Measurements from ENCODE around the gene HOXB5. TPM values are rescaled to one million over a fixed set of nuclear protein-coding genes. Genes with fewer than 3 reads are reported as not detected.

HOXB5 gene
- total RNA-seq, 1 donor from 2014 or later: not detected

DNA sequence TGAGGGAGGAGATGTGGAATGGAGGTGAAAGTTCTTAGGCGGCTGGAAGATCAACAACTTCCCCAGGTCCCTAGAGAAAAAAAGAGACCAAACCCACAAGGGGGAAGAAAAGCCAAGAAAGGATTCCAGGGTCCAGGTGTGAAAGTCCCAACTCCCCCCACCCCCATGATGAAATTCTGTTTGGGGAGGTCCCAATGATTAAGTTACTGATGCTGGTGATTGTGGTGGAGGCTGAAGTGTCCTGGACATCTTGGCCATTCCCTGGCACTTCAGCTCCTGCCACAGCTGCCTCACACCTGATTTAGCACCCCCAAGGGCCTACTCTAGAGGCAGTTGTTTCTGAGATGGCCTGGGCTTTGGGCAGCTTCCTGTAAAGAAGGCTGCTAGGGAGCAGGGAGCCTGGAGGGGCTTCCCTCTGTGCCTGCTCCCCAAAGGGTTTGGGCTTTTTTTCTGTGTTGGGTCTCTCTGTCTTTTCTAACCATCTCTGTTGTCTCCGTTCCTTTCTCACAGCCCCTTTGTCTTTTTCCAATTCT is 28.5 kb downstream of the HOXB5 start:
- Histone ChIP-seq H3K4me2 (ENCODE audit: low read length) (peak overlapping the region; percentile 86), H3K36me3 (ENCODE audit: insufficient read depth, low read length) (no peaks in the 10 kb centered on the region), H3K27me3 (ENCODE audit: insufficient read depth, low read length) (peaks cover 85% of the 10 kb centered on the region), H3K4me3 (ENCODE audit: insufficient read depth, low read depth, low read length) (peak overlapping the region; percentile 34), H3K79me2 (ENCODE audit: insufficient read depth, low read length) (peaks cover 94% of the 10 kb centered on the region), H4K20me1 (ENCODE audit: insufficient read depth, low read length) (peaks cover 9% of the 10 kb centered on the region), H3K4me1 (ENCODE audit: insufficient read depth, low read length) (peaks cover 23% of the 10 kb centered on the region), H3K27ac (ENCODE audit: low read depth, low read length) (peak overlapping the region; percentile 65), H3K9me3 (ENCODE audit: insufficient read depth, low read depth, low read length) (no peaks in the 10 kb centered on the region), H2AFZ (ENCODE audit: low read depth, low read length) (no peak overlapping the region), H3K9ac (ENCODE audit: low read length) (peak overlapping the region; percentile 76)
- no peaks in the 10 kb centered on the region for H3K4me1 Mint-ChIP-seq (ENCODE audit: low read depth, unreplicated experiment)
- no peaks in the 10 kb centered on the region for H3K36me3 Mint-ChIP-seq (ENCODE audit: low read depth, unreplicated experiment)
- TF ChIP-seq, protein P1, sequence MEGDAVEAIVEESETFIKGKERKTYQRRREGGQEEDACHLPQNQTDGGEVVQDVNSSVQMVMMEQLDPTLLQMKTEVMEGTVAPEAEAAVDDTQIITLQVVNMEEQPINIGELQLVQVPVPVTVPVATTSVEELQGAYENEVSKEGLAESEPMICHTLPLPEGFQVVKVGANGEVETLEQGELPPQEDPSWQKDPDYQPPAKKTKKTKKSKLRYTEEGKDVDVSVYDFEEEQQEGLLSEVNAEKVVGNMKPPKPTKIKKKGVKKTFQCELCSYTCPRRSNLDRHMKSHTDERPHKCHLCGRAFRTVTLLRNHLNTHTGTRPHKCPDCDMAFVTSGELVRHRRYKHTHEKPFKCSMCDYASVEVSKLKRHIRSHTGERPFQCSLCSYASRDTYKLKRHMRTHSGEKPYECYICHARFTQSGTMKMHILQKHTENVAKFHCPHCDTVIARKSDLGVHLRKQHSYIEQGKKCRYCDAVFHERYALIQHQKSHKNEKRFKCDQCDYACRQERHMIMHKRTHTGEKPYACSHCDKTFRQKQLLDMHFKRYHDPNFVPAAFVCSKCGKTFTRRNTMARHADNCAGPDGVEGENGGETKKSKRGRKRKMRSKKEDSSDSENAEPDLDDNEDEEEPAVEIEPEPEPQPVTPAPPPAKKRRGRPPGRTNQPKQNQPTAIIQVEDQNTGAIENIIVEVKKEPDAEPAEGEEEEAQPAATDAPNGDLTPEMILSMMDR (IDR thresholded peaks at IDR 0.05; ENCODE audit: insufficient read depth, low read depth, low read length): no peak
- TF ChIP-seq EZH2 (IDR thresholded peaks at IDR 0.05; ENCODE audit: insufficient read depth, low read length): no peak
- no peak for FAIRE-seq
- peaks cover 20% of the 10 kb centered on the region for H3K9me3 Mint-ChIP-seq (ENCODE audit: unreplicated experiment)
- peaks cover 38% of the 10 kb centered on the region for H3K27me3 Mint-ChIP-seq (ENCODE audit: low read depth, unreplicated experiment)
- no peak overlapping the region for H3K27ac Mint-ChIP-seq (ENCODE audit: unreplicated experiment)
- no peak for DNase-seq (ENCODE audit: low read depth)
- H3K4me3 Mint-ChIP-seq (ENCODE audit: unreplicated experiment): no peak overlapping the region

DNA sequence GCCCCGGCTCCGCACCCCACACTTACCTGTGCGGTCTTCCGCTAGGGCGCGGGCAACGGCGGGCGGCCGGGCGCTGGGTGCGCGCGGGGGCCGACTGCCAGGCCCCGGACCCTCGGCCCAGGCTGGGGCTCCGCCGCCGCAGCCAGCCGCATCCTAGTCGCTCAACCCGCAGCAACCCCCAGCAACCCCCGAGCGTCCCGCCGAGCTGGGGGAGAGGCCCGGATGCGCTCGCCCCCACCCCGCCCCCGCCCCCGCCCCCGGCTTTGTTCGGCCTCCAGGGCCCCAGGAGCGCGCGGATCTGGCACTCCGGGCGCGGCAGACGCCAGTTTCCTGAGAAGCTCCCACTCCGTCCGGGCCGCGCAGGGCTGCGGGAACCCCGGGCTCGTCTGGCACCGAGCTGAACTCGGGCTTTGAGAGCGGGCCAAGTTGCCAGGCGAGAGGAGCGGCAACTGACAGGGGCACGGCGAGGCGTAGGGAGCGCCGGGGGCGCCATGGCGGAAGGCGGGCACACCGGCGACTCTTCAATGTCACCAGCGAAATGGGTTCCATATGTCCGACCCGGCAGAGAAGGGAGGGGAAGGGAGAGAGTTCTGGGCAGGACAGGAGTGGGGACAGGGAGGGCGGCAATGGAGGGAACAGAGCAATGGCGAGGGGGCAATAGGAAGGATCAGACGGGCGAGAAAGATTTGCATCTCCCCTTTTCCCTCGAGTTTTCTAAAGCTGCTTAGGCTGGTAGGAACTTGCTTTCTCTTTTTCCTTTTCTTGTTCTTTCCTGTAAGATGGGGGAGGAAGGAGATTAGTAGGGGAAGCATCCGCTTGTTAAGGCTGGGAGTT is 29.2 kb downstream of the HOXB5 start:
- no peaks in the 10 kb centered on the region for H3K4me1 Mint-ChIP-seq (ENCODE audit: low read depth, unreplicated experiment)
- H3K9ac ChIP-seq (ENCODE audit: low read length): peak overlapping the region; percentile 79
- H3K9me3 ChIP-seq (ENCODE audit: insufficient read depth, low read depth, low read length): no peaks in the 10 kb centered on the region
- no peaks in the 10 kb centered on the region for H3K36me3 ChIP-seq (ENCODE audit: insufficient read depth, low read length)
- DNase-seq (ENCODE audit: low read depth) (no peak), FAIRE-seq (no peak)
- peaks cover 85% of the 10 kb centered on the region for H3K27me3 ChIP-seq (ENCODE audit: insufficient read depth, low read length)
- peaks cover 45% of the 10 kb centered on the region for H3K27me3 Mint-ChIP-seq (ENCODE audit: low read depth, unreplicated experiment)
- H3K9me3 Mint-ChIP-seq (ENCODE audit: unreplicated experiment): peaks cover 20% of the 10 kb centered on the region
- H3K27ac Mint-ChIP-seq (ENCODE audit: unreplicated experiment): no peak overlapping the region
- no peaks in the 10 kb centered on the region for H3K36me3 Mint-ChIP-seq (ENCODE audit: low read depth, unreplicated experiment)
- no peak overlapping the region for H3K4me3 Mint-ChIP-seq (ENCODE audit: unreplicated experiment)
- peaks cover 24% of the 10 kb centered on the region for H3K4me1 ChIP-seq (ENCODE audit: insufficient read depth, low read length)
- TF ChIP-seq, protein P1 (IDR thresholded peaks at IDR 0.05; ENCODE audit: insufficient read depth, low read depth, low read length): no peak
- no peak for TF ChIP-seq EZH2 (IDR thresholded peaks at IDR 0.05; ENCODE audit: insufficient read depth, low read length)
- peak overlapping the region; percentile 65 for H3K27ac ChIP-seq (ENCODE audit: low read depth, low read length)
- peaks cover 94% of the 10 kb centered on the region for H3K79me2 ChIP-seq (ENCODE audit: insufficient read depth, low read length)
- H2AFZ ChIP-seq (ENCODE audit: low read depth, low read length): no peak overlapping the region
- H3K4me2 ChIP-seq (ENCODE audit: low read length): peak overlapping the region; percentile 86
- H4K20me1 ChIP-seq (ENCODE audit: insufficient read depth, low read length): peaks cover 9% of the 10 kb centered on the region
- peak overlapping the region; percentile 58 for H3K4me3 ChIP-seq (ENCODE audit: insufficient read depth, low read depth, low read length)

- peaks cover 86% of the 10 kb centered on the region for H3K27me3 ChIP-seq (ENCODE audit: insufficient read depth, low read length)
- no peak overlapping the region for H3K27ac Mint-ChIP-seq (ENCODE audit: unreplicated experiment)
These were observed 29.8 kb downstream of the HOXB5 start for GRCh38 chr17:48563867-48564187.

More at GRCh38 chr17:48563867-48564187, 29.8 kb downstream of the HOXB5 start:
- Histone ChIP-seq H3K36me3 (ENCODE audit: insufficient read depth, low read length) (no peaks in the 10 kb centered on the region), H3K27ac (ENCODE audit: low read depth, low read length) (peak overlapping the region; percentile 57), H3K79me2 (ENCODE audit: insufficient read depth, low read length) (peaks cover 95% of the 10 kb centered on the region), H3K4me2 (ENCODE audit: low read length) (peak overlapping the region; percentile 83), H3K4me3 (ENCODE audit: insufficient read depth, low read depth, low read length) (peak overlapping the region; percentile 58), H3K9me3 (ENCODE audit: insufficient read depth, low read depth, low read length) (no peaks in the 10 kb centered on the region), H3K9ac (ENCODE audit: low read length) (peak overlapping the region; percentile 79), H2AFZ (ENCODE audit: low read depth, low read length) (no peak overlapping the region), H3K4me1 (ENCODE audit: insufficient read depth, low read length) (peaks cover 28% of the 10 kb centered on the region), H4K20me1 (ENCODE audit: insufficient read depth, low read length) (peaks cover 9% of the 10 kb centered on the region)
- no peak for TF ChIP-seq EZH2 (IDR thresholded peaks at IDR 0.05; ENCODE audit: insufficient read depth, low read length)
- TF ChIP-seq, protein P1 (IDR thresholded peaks at IDR 0.05; ENCODE audit: insufficient read depth, low read depth, low read length): no peak
- Mint-ChIP-seq H3K4me1 (ENCODE audit: low read depth, unreplicated experiment) (no peaks in the 10 kb centered on the region), H3K4me3 (ENCODE audit: unreplicated experiment) (no peak overlapping the region), H3K9me3 (ENCODE audit: unreplicated experiment) (peaks cover 18% of the 10 kb centered on the region), H3K36me3 (ENCODE audit: low read depth, unreplicated experiment) (no peaks in the 10 kb centered on the region), H3K27me3 (ENCODE audit: low read depth, unreplicated experiment) (peaks cover 51% of the 10 kb centered on the region)
- FAIRE-seq (no peak), DNase-seq (ENCODE audit: low read depth) (no peak)
